Gastrocnemius medialis (tissue), 4 donors: ENCODE results near the gene GRM6.

ENCODE experiments used
- POLR2A ChIP-seq, 2 donors: fragments of 450-650 bp; IDR thresholded peaks; one replicate each; pipeline ENCODE4 v1.6.1; 2017; ENCODE audit warnings: antibody characterized with exemption in 2 of 2, mild to moderate bottlenecking in 2 of 2, moderate library complexity in 2 of 2
- TF ChIP-seq, protein P1 (sequence below), 5 experiments: fragments of 450-650 bp in 3 of 5; fragments of 200-600 bp in 2 of 5; sonication (generic) in 2 of 5; IDR thresholded peaks in 4 of 5; conservative IDR thresholded peaks in 1 of 5; 1 replicate in 4 of 5; 2 replicates in 1 of 5; pipeline ENCODE4 v1.5.1; 2016 to 2019; ENCODE audit warnings: antibody characterized with exemption in 5 of 5, mild to moderate bottlenecking in 3 of 5, moderate library complexity in 3 of 5

DNA sequence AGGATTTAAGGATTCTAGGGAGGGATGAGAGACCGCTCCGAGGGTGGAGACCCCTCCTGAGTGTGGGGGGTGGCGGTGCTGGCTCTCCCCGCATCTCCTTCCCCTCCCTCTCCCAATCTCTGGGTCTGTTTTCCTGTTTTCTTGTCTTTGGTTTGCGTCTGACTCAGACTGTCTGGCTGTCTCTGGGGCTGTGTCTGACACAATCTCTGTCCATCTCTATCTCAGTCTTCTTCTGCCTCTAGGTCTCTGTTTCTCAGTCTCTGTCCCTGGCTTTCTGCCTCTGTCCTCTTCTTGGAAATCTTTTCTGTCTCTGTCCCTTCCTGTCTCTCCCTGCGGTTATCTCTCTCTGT, 196 bp upstream of the GRM6 start:
- TF ChIP-seq, protein P1, sequence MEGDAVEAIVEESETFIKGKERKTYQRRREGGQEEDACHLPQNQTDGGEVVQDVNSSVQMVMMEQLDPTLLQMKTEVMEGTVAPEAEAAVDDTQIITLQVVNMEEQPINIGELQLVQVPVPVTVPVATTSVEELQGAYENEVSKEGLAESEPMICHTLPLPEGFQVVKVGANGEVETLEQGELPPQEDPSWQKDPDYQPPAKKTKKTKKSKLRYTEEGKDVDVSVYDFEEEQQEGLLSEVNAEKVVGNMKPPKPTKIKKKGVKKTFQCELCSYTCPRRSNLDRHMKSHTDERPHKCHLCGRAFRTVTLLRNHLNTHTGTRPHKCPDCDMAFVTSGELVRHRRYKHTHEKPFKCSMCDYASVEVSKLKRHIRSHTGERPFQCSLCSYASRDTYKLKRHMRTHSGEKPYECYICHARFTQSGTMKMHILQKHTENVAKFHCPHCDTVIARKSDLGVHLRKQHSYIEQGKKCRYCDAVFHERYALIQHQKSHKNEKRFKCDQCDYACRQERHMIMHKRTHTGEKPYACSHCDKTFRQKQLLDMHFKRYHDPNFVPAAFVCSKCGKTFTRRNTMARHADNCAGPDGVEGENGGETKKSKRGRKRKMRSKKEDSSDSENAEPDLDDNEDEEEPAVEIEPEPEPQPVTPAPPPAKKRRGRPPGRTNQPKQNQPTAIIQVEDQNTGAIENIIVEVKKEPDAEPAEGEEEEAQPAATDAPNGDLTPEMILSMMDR (IDR thresholded peaks at IDR 0.05 in 4 of 5, conservative IDR thresholded peaks at IDR 0.05 in 1 of 5): no peak
- no peak for TF ChIP-seq POLR2A (IDR thresholded peaks at IDR 0.05)
